Measurements from ENCODE around the gene FLAD1.
A peak's percentile ranks its signal among the peaks of the same experiment; 100 is the strongest.

Gene FLAD1

GRCh38 chr1:155026154-155026553 lies 43.0 kb downstream of the FLAD1 start:
- no peak for TF ChIP-seq POLR2A (IDR thresholded peaks at IDR 0.05; ENCODE audit: low read depth, low read length)
- DNase-seq (ENCODE audit: insufficient read length, low spot score) (no peak), FAIRE-seq (no peak)

GRCh38 chr1:155026588-155026987 lies 43.4 kb downstream of the FLAD1 start:
- DNase-seq (ENCODE audit: insufficient read length, low spot score) (peak; percentile 82), FAIRE-seq (no peak)
- no peak for TF ChIP-seq POLR2A (IDR thresholded peaks at IDR 0.05; ENCODE audit: low read depth, low read length)

GRCh38 chr1:155029513-155030242 lies 46.5 kb downstream of the FLAD1 start:
- FAIRE-seq (no peak), DNase-seq (ENCODE audit: insufficient read length, low spot score) (no peak)
- TF ChIP-seq POLR2A (IDR thresholded peaks at IDR 0.05; ENCODE audit: low read depth, low read length) = no peak

- no peak for TF ChIP-seq POLR2A (IDR thresholded peaks at IDR 0.05; ENCODE audit: low read depth, low read length)
- FAIRE-seq = no peak
Measured at GRCh38 chr1:155030243-155030795, 47.2 kb downstream of the FLAD1 start.

GRCh38 chr1:155030899-155031298 lies 47.8 kb downstream of the FLAD1 start:
- FAIRE-seq (no peak), DNase-seq (ENCODE audit: insufficient read length, low spot score) (no peak)
- TF ChIP-seq POLR2A (IDR thresholded peaks at IDR 0.05; ENCODE audit: low read depth, low read length) = no peak

More at GRCh38 chr1:155030243-155030795, 47.2 kb downstream of the FLAD1 start:
- DNase-seq (ENCODE audit: insufficient read length, low spot score) = no peak

- FAIRE-seq (no peak), DNase-seq (ENCODE audit: insufficient read length, low spot score) (no peak)
Measured at GRCh38 chr1:155032886-155033285, 49.7 kb downstream of the FLAD1 start.

GRCh38 chr1:155033524-155033923 lies 50.4 kb downstream of the FLAD1 start, which contains the start of the genes DCST1 and DCST2:
DCST1 (plus strand) TSS chr1:155033824; CDS start chr1:155034037, 213 bp downstream.
DCST2 (minus strand) TSS chr1:155033781; CDS start chr1:155033701, 80 bp downstream.
- no peak for DNase-seq (ENCODE audit: insufficient read length, low spot score)
- TF ChIP-seq POLR2A (IDR thresholded peaks at IDR 0.05; ENCODE audit: low read depth, low read length) = no peak
- FAIRE-seq = no peak

More at GRCh38 chr1:155032886-155033285, 49.7 kb downstream of the FLAD1 start:
- TF ChIP-seq POLR2A (IDR thresholded peaks at IDR 0.05; ENCODE audit: low read depth, low read length) = no peak

GRCh38 chr1:155034318-155035208 lies 51.4 kb downstream of the FLAD1 start:
- FAIRE-seq = no peak
- no peak for DNase-seq (ENCODE audit: insufficient read length, low spot score)
- TF ChIP-seq POLR2A (IDR thresholded peaks at IDR 0.05; ENCODE audit: low read depth, low read length) = no peak

- no peak for DNase-seq (ENCODE audit: insufficient read length, low spot score)
- TF ChIP-seq POLR2A (IDR thresholded peaks at IDR 0.05; ENCODE audit: low read depth, low read length) = no peak
- FAIRE-seq = no peak
Measured at GRCh38 chr1:155035936-155036335, 52.8 kb downstream of the FLAD1 start.

- FAIRE-seq (no peak), DNase-seq (ENCODE audit: insufficient read length, low spot score) (no peak)
- no peak for TF ChIP-seq POLR2A (IDR thresholded peaks at IDR 0.05; ENCODE audit: low read depth, low read length)
Measured at GRCh38 chr1:155037043-155037442, 53.9 kb downstream of the FLAD1 start.

- FAIRE-seq = no peak
- no peak for TF ChIP-seq POLR2A (IDR thresholded peaks at IDR 0.05; ENCODE audit: low read depth, low read length)
Measured at GRCh38 chr1:155037851-155038441, 54.8 kb downstream of the FLAD1 start.

GRCh38 chr1:155038602-155039307 lies 55.6 kb downstream of the FLAD1 start:
- TF ChIP-seq POLR2A (IDR thresholded peaks at IDR 0.05; ENCODE audit: low read depth, low read length) = no peak
- DNase-seq (ENCODE audit: insufficient read length, low spot score) (no peak), FAIRE-seq (no peak)

More at GRCh38 chr1:155037851-155038441, 54.8 kb downstream of the FLAD1 start:
- no peak for DNase-seq (ENCODE audit: insufficient read length, low spot score)

- TF ChIP-seq POLR2A (IDR thresholded peaks at IDR 0.05; ENCODE audit: low read depth, low read length) = no peak
- no peak for FAIRE-seq
- no peak for DNase-seq (ENCODE audit: insufficient read length, low spot score)
Measured at GRCh38 chr1:155039308-155039669, 56.1 kb downstream of the FLAD1 start.

All from H54 (cell line).